GM12873 (cell line): Measurements from ENCODE around the gene RERE.

Source experiments
- TF ChIP-seq, protein P1 (sequence below): IDR thresholded peaks from 2 replicates; pipeline ENCODE4 v1.5.1; 2012; ENCODE audit warnings: low read depth, mild to moderate bottlenecking, moderate library complexity, low read length, control low read depth; ENCODE audit not compliant: insufficient read depth; ENCODE audit errors: missing control alignments

RERE gene

GRCh38 chr1:8495928-8496401 is 321.5 kb downstream of the RERE start:
- TF ChIP-seq, protein P1, sequence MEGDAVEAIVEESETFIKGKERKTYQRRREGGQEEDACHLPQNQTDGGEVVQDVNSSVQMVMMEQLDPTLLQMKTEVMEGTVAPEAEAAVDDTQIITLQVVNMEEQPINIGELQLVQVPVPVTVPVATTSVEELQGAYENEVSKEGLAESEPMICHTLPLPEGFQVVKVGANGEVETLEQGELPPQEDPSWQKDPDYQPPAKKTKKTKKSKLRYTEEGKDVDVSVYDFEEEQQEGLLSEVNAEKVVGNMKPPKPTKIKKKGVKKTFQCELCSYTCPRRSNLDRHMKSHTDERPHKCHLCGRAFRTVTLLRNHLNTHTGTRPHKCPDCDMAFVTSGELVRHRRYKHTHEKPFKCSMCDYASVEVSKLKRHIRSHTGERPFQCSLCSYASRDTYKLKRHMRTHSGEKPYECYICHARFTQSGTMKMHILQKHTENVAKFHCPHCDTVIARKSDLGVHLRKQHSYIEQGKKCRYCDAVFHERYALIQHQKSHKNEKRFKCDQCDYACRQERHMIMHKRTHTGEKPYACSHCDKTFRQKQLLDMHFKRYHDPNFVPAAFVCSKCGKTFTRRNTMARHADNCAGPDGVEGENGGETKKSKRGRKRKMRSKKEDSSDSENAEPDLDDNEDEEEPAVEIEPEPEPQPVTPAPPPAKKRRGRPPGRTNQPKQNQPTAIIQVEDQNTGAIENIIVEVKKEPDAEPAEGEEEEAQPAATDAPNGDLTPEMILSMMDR = no peak

GRCh38 chr1:8494681-8495080 is 322.8 kb downstream of the RERE start:
- TF ChIP-seq, protein P1 = no peak

DNA sequence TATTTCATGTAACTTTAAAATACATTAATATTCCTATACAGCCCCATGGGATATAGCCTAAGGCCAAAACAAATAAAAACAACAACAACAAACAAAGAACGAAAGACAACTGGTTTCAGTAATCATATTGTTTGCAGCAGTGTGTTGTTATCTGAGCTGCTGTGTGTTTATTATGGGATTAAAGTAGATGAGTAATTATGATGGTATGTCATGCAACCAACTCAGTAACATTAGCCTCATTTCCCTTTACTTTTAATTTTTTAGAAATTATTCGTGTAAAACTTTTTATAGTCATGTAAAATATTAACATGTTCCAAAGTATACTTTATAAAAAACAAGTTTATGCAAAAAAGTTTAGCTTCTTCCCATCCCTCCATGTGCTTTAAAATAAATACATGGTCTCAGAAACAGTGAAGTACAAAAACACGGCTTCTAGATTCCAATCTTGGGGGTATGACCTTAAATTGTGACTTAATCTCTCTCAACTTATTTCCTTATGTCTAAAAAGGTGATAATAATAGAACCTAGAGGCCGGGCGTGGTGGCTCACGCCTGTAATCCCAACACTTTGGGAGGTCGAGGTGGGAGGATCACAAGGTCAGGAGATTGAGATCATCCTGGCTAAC is 323.4 kb downstream of the RERE start:
- TF ChIP-seq, protein P1 = no peak

DNA sequence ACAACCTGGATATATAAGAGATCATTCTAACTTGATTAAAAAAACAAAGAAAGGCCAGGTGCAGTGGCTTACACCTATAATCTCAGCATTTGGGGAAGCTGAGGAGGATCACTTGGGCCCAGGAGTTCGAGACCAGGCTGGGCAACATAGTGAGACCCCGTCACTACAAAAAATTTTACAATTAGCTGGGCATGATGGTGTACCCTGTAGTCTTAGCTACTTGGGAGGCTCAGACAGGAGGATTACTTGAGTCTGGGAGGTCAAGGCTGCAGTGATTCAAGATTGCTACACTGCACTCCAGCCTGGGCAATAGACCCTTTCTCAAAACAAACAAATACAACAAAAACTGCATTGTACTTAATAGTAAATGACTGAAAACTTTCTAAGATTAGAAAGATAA is 330.2 kb downstream of the RERE start:
- TF ChIP-seq, protein P1 = no peak

DNA sequence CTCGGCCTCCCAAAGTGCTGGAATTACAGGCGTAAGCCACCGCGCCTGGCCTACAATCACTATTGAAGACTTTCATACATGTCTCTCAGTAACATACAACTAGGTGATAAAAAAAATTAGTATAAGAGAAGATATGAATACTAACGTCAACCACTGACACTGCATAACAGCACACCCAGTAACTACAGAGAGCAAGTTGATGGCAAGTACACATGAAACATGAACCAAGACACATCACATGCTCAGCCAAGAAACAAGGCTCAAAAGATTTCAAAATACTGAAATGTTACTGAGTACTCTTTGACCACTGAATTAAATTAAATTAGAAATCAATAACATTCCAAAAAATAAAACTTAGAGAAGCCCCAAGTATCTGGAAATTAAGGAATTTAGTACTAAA is 331.4 kb downstream of the RERE start:
- TF ChIP-seq, protein P1 = no peak

GRCh38 chr1:8483586-8483985 is 333.9 kb downstream of the RERE start:
- TF ChIP-seq, protein P1 = no peak

DNA sequence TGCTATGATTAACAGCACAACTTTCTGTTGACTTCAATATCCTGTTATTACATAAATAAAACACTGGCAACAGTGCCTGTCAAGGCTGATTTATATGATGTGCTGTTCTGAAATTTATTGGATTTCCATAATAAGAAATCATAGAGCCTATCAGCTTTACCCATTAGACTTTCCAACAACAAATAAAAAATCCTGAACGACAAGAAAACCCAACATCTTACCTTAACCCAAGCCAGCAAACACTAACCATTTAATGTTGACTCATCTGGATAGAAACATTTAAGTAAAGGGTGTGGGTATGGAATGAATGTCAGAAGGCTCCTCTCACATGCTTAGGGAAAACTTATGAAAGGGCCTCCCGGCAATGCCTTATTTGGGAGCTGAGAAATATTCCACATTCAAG is 334.5 kb downstream of the RERE start:
- TF ChIP-seq, protein P1 = no peak
